Smooth muscle cell (in vitro differentiated cells): ENCODE results near the gene DEDD2. TPM values are rescaled to one million over a fixed set of nuclear protein-coding genes. Genes with fewer than 3 reads are reported as not detected.

Experiments
- DNase-seq: peaks from one replicate; lab custom pipeline; 2025; ENCODE audit not compliant: unreplicated experiment; lab: John Stamatoyannopoulos, UW
- H2AFZ ChIP-seq: fragments of 200-600 bp; sonication (generic); 2 replicates; pipeline ENCODE4 v1.6.0; 2016; ENCODE audit warnings: antibody characterized with exemption, low read depth, mild to moderate bottlenecking
- H3F3A ChIP-seq: fragments of 200-600 bp; sonication (generic); 2 replicates; pipeline ENCODE4 v1.6.0; 2017; ENCODE audit warnings: antibody characterized with exemption, low read depth
- H3K27ac ChIP-seq: fragments of 200-600 bp; sonication (generic); 2 replicates; pipeline ENCODE4 v1.5.1; 2016; ENCODE audit warnings: low read depth, mild to moderate bottlenecking
- H3K27me3 ChIP-seq: fragments of 200-600 bp; sonication (generic); 2 replicates; pipeline ENCODE4 v1.6.1; 2016; ENCODE audit warnings: low read depth, mild to moderate bottlenecking
- H3K36me3 ChIP-seq: fragments of 200-600 bp; sonication (generic); 2 replicates; pipeline ENCODE4 v1.5.1; 2016; ENCODE audit warnings: low read depth
- H3K4me1 ChIP-seq: fragments of 200-600 bp; sonication (generic); 2 replicates; pipeline ENCODE4 v1.5.1; 2016; ENCODE audit warnings: low read depth
- H3K4me2 ChIP-seq: fragments of 200-600 bp; sonication (generic); 2 replicates; pipeline ENCODE4 v1.6.0; 2016; ENCODE audit warnings: mild to moderate bottlenecking
- H3K4me3 ChIP-seq: fragments of 200-600 bp; sonication (generic); 2 replicates; pipeline ENCODE4 v1.5.1; 2016; ENCODE audit warnings: mild to moderate bottlenecking
- H3K79me2 ChIP-seq: fragments of 200-600 bp; sonication (generic); 2 replicates; pipeline ENCODE4 v1.6.0; 2016; ENCODE audit warnings: low read depth, mild to moderate bottlenecking
- H3K9ac ChIP-seq: fragments of 200-600 bp; sonication (generic); 2 replicates; pipeline ENCODE4 v1.6.0; 2016; ENCODE audit warnings: low read depth
- H3K9me3 ChIP-seq: fragments of 200-600 bp; sonication (generic); replicated peaks from 2 replicates; pipeline ENCODE4 v1.5.1; 2016; ENCODE audit warnings: low read depth
- H4K20me1 ChIP-seq: fragments of 200-600 bp; sonication (generic); 2 replicates; pipeline ENCODE4 v1.6.0; 2016; ENCODE audit warnings: low read depth
- WGBS: methylation state at CpG from one replicate; pipeline ENCODE4 v1.1.7; 2016; ENCODE audit warnings: low lambda C conversion rate; 5-methylcytosine and 5-hydroxymethylcytosine counted together
- polyA plus RNA-seq: library from polyadenylated mRNA; unstranded; fragments of >200 nt; fragmentation: Nextera tagmentation; extraction: Ambion mirVana; gene quantifications from 2 replicates; pipeline ENCODE4 v1.2.1, GENCODE V29; 2016
- total RNA-seq: library from RNA; depleted of rRNA; stranded (reverse); fragments of >200 nt; gene quantifications from 2 replicates; pipeline ENCODE4 v1.2.3, GENCODE V29; 2014
- TF ChIP-seq, protein P1 (sequence below): fragments of 200-600 bp; sonication (generic); IDR thresholded peaks from 2 replicates; pipeline ENCODE4 v1.5.1; 2017; ENCODE audit warnings: borderline replicate concordance, mild to moderate bottlenecking, antibody characterized with exemption; ENCODE audit not compliant: insufficient read depth, poor library complexity, severe bottlenecking

Gene DEDD2
- total and polyA plus RNA-seq, 2 experiments from 2014 or later, result 22.4 to 35.4 TPM

DNA sequence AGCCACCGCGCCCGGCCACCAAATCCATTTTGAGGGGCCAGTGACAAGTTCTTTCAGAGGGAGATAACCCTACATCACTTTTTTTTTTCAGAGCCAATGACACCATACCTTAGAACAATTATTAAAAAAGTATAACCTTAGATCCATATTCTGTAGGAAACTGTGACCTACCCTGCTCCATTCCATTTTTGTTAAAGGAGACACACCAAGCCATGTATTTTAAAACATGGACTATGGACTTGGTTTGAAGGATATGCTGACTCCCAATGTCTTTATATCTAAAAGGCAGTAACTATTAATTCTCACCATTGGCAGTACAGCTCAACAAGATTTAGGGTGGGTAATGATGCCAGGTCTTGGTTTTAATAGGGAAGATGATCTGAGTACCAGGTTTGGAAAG is 23.8 kb upstream of the DEDD2 start:
- peak overlapping the region; percentile 93 for H3K9ac ChIP-seq
- H2AFZ ChIP-seq, result no peak overlapping the region
- H3K79me2 ChIP-seq, result peaks cover 42% of the 10 kb centered on the region
- no peaks in the 10 kb centered on the region for H3K27me3 ChIP-seq
- H3K4me2 ChIP-seq, result peak overlapping the region; percentile 100
- TF ChIP-seq, protein P1, sequence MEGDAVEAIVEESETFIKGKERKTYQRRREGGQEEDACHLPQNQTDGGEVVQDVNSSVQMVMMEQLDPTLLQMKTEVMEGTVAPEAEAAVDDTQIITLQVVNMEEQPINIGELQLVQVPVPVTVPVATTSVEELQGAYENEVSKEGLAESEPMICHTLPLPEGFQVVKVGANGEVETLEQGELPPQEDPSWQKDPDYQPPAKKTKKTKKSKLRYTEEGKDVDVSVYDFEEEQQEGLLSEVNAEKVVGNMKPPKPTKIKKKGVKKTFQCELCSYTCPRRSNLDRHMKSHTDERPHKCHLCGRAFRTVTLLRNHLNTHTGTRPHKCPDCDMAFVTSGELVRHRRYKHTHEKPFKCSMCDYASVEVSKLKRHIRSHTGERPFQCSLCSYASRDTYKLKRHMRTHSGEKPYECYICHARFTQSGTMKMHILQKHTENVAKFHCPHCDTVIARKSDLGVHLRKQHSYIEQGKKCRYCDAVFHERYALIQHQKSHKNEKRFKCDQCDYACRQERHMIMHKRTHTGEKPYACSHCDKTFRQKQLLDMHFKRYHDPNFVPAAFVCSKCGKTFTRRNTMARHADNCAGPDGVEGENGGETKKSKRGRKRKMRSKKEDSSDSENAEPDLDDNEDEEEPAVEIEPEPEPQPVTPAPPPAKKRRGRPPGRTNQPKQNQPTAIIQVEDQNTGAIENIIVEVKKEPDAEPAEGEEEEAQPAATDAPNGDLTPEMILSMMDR, result no peak
- H3K4me1 ChIP-seq, result peaks cover 15% of the 10 kb centered on the region
- no peak for DNase-seq
- peak overlapping the region; percentile 57 for H3K4me3 ChIP-seq
- H3K27ac ChIP-seq, result peak overlapping the region; percentile 74
- H3K9me3 ChIP-seq, result no peaks in the 10 kb centered on the region
- peaks cover 9% of the 10 kb centered on the region for H3F3A ChIP-seq
- no peaks in the 10 kb centered on the region for H3K36me3 ChIP-seq
- 100% methylated on average over 3 of the region's 3 CpGs for WGBS
- peaks cover 47% of the 10 kb centered on the region for H4K20me1 ChIP-seq

DNA sequence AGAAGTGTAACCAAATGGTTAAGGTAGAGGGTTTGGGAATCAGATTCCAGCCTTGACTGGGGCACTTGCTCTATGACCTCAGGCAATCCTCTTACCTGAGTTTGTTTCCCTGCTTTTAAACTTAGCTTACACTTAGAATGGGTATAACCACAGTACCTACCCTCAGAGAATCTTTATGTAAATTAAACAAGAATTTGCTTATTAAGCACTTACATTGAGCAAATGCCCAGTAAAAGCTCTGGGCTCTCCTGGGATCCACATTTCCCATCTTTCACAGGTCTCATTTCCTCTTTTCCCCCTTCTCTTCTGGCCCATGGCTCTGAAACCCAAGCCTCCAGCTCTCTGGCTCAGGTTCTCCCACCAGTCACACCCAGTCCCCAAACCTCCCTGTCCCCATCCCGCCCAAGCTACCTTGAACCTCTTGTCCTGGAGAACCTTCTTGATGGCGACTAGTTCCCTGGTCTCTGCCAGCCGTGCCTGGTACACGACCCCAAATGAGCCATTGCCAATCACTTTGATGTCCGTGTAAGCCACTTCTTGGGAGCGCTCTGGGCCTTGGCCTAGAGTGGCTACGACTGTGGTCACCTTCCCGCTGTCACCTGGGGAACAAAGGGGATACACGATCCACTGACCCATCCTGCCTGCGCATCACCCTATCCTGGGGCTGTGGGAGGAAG is 22.2 kb upstream of the DEDD2 start:
- H3K9ac ChIP-seq, result no peak overlapping the region
- TF ChIP-seq, protein P1, result no peak
- no peaks in the 10 kb centered on the region for H3K36me3 ChIP-seq
- no peak for DNase-seq
- peaks cover 42% of the 10 kb centered on the region for H3K79me2 ChIP-seq
- no peaks in the 10 kb centered on the region for H3K9me3 ChIP-seq
- peaks cover 5% of the 10 kb centered on the region for H3F3A ChIP-seq
- no peak overlapping the region for H3K4me2 ChIP-seq
- WGBS, result 97% methylated on average over 10 of the region's 10 CpGs
- H3K4me1 ChIP-seq, result peaks cover 15% of the 10 kb centered on the region
- no peak overlapping the region for H3K4me3 ChIP-seq
- no peak overlapping the region for H2AFZ ChIP-seq
- peaks cover 57% of the 10 kb centered on the region for H4K20me1 ChIP-seq
- H3K27ac ChIP-seq, result no peak overlapping the region
- no peaks in the 10 kb centered on the region for H3K27me3 ChIP-seq

GRCh38 chr19:42235181-42235580 is 17.7 kb upstream of the DEDD2 start:
- Histone ChIP-seq H3F3A (no peaks in the 10 kb centered on the region), H3K36me3 (no peaks in the 10 kb centered on the region), H3K27me3 (no peaks in the 10 kb centered on the region), H3K4me1 (no peaks in the 10 kb centered on the region), H3K27ac (no peak overlapping the region), H3K9me3 (no peaks in the 10 kb centered on the region), H3K4me3 (no peak overlapping the region), H3K4me2 (no peak overlapping the region), H3K79me2 (peaks cover 22% of the 10 kb centered on the region), H2AFZ (no peak overlapping the region), H3K9ac (no peak overlapping the region), H4K20me1 (peaks cover 85% of the 10 kb centered on the region)
- DNase-seq, result no peak
- 95% methylated on average over 5 of the region's 5 CpGs for WGBS
- TF ChIP-seq, protein P1, result no peak

DNA sequence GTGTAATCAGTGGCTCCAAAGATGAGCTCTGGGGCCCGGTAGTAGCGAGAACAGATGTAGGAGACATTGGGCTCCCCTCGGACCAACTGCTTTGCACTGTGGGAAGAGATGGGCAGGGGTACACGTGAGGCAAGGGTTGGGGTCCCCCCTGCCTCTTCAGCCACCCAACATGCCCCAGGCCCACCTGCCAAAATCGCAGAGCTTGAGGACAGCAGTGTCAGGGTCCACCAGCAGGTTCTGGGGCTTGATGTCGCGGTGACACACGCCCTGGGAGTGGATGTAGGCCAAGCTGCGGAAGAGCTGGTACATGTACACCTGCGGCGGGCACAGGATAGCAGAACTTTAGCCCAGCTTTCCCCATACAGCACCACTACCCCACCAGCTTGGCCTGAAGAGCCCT is 16.9 kb upstream of the DEDD2 start:
- no peaks in the 10 kb centered on the region for H3K4me1 ChIP-seq
- 98% methylated on average over 11 of the region's 11 CpGs for WGBS

More for the DNA sequence above, 16.9 kb upstream of the DEDD2 start:
- no peak overlapping the region for H3K4me3 ChIP-seq
- peaks cover 14% of the 10 kb centered on the region for H3K79me2 ChIP-seq
- peaks cover 85% of the 10 kb centered on the region for H4K20me1 ChIP-seq
- no peaks in the 10 kb centered on the region for H3F3A ChIP-seq
- H3K27ac ChIP-seq, result no peak overlapping the region
- H3K27me3 ChIP-seq, result no peaks in the 10 kb centered on the region
- no peak overlapping the region for H2AFZ ChIP-seq
- H3K9ac ChIP-seq, result no peak overlapping the region
- H3K9me3 ChIP-seq, result no peaks in the 10 kb centered on the region
- no peak overlapping the region for H3K4me2 ChIP-seq
- no peaks in the 10 kb centered on the region for H3K36me3 ChIP-seq
- TF ChIP-seq, protein P1, result no peak
- no peak for DNase-seq
